Measurements from ENCODE around the gene POLE. TPM values are rescaled to one million over a fixed set of nuclear protein-coding genes. Genes with fewer than 3 reads are reported as not detected.

The POLE gene
- total RNA-seq, 3 donors from 2014 or later: 45.0 to 72.2 (median 55.1) TPM

DNA sequence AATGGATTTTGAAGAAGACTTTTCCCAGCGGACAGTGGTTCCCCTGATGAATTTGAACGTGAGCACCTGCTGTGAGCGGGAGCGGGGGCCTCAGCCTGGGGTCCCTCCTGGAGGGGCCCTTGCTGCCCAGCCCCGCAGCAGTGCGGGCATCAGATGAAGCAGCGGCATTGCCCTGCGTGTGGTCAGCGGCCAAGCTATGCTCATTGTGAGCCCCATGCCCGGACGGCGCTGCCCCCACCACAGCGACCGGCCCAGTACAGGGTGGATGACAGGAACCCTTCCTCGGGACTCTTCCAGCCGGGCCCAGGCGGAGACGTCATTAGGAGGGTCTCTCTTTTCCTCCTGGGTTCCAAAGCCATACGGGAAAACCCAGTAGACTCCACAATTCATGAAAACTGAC lies 80.2 kb downstream of the POLE start:
- no peaks in the 10 kb centered on the region for H3K36me3 ChIP-seq (ENCODE audit: low read depth)
- intact Hi-C loops (cut with DNase I, micrococcal nuclease): no loop called here
- peaks cover 4% of the 10 kb centered on the region for H3K9me3 ChIP-seq
- DNase-seq (peak in 1 of 3 donors; percentile 38), ATAC-seq (no peak)
- H3K4me3 ChIP-seq: no peak overlapping the region
- H3K4me1 ChIP-seq (ENCODE audit: low read depth): peaks cover 20% of the 10 kb centered on the region
- TF ChIP-seq, protein P1, sequence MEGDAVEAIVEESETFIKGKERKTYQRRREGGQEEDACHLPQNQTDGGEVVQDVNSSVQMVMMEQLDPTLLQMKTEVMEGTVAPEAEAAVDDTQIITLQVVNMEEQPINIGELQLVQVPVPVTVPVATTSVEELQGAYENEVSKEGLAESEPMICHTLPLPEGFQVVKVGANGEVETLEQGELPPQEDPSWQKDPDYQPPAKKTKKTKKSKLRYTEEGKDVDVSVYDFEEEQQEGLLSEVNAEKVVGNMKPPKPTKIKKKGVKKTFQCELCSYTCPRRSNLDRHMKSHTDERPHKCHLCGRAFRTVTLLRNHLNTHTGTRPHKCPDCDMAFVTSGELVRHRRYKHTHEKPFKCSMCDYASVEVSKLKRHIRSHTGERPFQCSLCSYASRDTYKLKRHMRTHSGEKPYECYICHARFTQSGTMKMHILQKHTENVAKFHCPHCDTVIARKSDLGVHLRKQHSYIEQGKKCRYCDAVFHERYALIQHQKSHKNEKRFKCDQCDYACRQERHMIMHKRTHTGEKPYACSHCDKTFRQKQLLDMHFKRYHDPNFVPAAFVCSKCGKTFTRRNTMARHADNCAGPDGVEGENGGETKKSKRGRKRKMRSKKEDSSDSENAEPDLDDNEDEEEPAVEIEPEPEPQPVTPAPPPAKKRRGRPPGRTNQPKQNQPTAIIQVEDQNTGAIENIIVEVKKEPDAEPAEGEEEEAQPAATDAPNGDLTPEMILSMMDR (IDR thresholded peaks at IDR 0.05): no peak

DNA sequence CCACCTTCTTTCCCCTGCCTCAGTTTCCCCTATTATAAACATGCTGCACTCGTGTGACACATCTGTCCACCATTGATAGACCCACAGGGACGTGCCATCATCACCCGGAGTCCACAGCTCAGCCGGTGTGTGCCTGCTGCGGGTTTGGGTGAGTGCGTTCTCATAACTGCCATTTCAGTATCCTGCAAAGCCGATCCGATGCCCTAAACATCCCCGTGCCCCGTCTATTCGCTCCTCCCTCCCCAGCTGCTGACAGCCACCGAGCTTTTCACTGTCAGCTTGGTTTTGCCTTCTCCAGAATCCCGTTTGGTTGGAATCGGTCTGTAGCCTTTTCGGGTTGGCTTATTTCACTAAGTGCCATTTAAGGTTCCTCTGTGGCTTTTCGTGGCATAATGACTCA lies 80.7 kb downstream of the POLE start:
- intact Hi-C loops (cut with DNase I, micrococcal nuclease): no loop called here
- DNase-seq: peak in 1 of 3 donors; percentile 26
- no peaks in the 10 kb centered on the region for H3K36me3 ChIP-seq (ENCODE audit: low read depth)
- H3K4me1 ChIP-seq (ENCODE audit: low read depth): peaks cover 20% of the 10 kb centered on the region
- peaks cover under 1% of the 10 kb centered on the region for H3K9me3 ChIP-seq
- TF ChIP-seq, protein P1 (IDR thresholded peaks at IDR 0.05): no peak
- ATAC-seq: no peak
- no peak overlapping the region for H3K4me3 ChIP-seq

DNA sequence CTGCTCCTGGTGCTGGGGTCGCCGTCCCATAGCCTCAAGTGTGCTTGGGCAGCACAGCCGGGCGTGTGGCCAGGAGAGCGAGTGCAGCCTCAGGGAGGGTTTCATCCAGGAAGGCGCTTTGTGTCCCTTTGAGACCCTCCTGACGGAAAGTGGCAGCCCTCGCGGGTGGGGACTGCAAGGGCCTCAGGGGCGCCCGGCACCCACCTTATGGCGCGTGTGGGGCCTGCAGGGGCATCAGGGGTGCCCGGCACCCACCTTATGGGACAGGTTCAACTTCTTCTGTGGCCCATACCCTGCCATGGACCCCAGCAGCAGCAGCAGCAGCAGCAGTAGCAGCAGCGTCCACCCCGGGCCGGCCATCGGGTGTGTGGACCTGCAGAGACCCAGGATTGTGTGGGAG lies 81.2 kb downstream of the POLE start:
- Histone ChIP-seq H3K4me3 (no peak overlapping the region), H3K4me1 (ENCODE audit: low read depth) (peaks cover 20% of the 10 kb centered on the region), H3K36me3 (ENCODE audit: low read depth) (no peaks in the 10 kb centered on the region), H3K9me3 (no peaks in the 10 kb centered on the region)
- TF ChIP-seq, protein P1 (IDR thresholded peaks at IDR 0.05): no peak
- intact Hi-C loops (cut with DNase I, micrococcal nuclease): no loop called here
- ATAC-seq: no peak
- peak in 2 of 3 donors; percentile 18 to 40 for DNase-seq

DNA sequence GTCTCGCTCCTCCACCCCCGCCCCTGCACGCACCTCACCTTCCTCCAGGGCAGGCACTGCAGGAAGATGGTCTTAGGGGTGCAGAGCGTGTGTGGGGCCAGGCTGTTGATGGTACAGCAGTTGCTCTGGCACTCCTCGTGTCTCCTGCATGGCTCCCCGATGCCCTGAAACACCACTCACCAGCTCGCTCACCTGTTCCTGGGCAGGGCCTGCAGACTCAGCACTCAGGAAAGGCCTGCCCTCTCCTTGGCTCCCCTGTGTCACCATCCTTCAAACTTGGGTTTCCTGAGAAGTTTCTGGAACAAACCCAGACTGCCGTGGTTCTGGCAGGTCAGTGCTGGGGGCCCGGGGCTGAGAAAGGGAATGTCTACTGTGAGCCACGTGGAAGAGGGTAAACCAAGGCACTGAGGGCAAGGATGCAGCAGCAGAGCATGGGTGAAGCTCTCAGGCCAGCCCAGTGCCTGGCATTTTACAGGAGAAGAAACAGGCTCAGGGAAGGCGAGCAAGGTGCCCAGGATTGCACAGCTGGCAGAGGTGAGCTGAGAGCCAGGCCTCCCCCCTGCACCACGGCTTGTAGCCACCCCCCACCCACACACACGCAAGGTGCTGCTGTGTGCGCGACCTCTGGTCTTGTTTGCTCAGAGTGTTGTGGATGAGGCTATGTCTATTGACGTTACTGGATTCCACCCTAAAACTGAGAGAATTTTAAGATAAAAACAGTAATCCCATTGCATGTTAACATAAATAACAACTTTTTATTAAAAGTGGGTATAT lies 82.3 kb downstream of the POLE start:
- Histone ChIP-seq H3K9me3 (no peaks in the 10 kb centered on the region), H3K36me3 (ENCODE audit: low read depth) (no peaks in the 10 kb centered on the region), H3K4me1 (ENCODE audit: low read depth) (peaks cover 29% of the 10 kb centered on the region), H3K4me3 (no peak overlapping the region)
- DNase-seq (peak in 2 of 3 donors; percentile 15 to 16), ATAC-seq (no peak)
- TF ChIP-seq, protein P1 (IDR thresholded peaks at IDR 0.05): no peak
- intact Hi-C loops (cut with DNase I, micrococcal nuclease): no loop called here

DNA sequence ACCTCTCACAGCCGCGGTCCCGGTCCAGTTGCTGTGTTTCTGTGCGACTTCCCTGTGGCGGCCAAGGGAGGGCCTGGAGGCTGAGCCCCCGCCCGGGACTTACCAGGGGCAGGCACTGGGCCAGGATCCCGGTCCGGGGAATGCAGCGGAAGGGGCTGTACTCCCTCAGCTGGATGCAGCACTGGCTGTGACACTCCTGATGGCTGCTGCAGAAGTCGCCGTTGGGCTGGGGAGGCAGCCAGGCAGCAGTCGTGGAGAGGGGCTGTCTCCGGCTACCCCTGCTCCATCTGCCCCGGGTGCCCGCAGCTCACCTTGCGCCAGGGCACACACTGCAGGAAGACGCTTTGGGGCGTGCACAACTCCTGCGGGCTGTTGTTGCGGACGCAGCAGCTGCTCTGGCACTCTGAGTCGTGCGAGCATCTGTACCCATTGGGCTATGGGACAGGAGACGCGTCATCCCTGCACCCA lies 83.0 kb downstream of the POLE start:
- ATAC-seq: peak; percentile 3
- DNase-seq: peak in 2 of 3 donors; percentile 48 to 55
- H3K4me3 ChIP-seq: no peak overlapping the region
- TF ChIP-seq, protein P1 (IDR thresholded peaks at IDR 0.05): no peak
- no peaks in the 10 kb centered on the region for H3K36me3 ChIP-seq (ENCODE audit: low read depth)
- peaks cover 30% of the 10 kb centered on the region for H3K4me1 ChIP-seq (ENCODE audit: low read depth)
- no peaks in the 10 kb centered on the region for H3K9me3 ChIP-seq
- intact Hi-C loops (cut with DNase I, micrococcal nuclease): no loop called here
